H1 (cell line): ENCODE measurements around the gene GIMAP7. TPM values are rescaled to one million over a fixed set of nuclear protein-coding genes. Genes with fewer than 3 reads are reported as not detected.

Source experiments
- BRCA1 ChIP-seq: IDR thresholded peaks from 2 replicates; pipeline ENCODE4 v1.6.1; 2012; ENCODE audit warnings: low read depth, low read length, improper control_type of control experiment
- CBX5 ChIP-seq: fragments of 300-800, 300-1000 bp; sonication (generic); IDR thresholded peaks from 2 replicates; pipeline ENCODE4 v1.7.1; 2016; ENCODE audit warnings: antibody characterized with exemption, low read length, low read depth
- CEBPB ChIP-seq: IDR thresholded peaks from 2 replicates; pipeline ENCODE4 v1.6.1; 2012; ENCODE audit warnings: low read depth, low read length
- GTF2F1 ChIP-seq: IDR thresholded peaks from 2 replicates; pipeline ENCODE4 v1.6.1; 2012; ENCODE audit warnings: low read depth, low read length, improper control_type of control experiment, borderline replicate concordance
- NANOG ChIP-seq: IDR thresholded peaks from 2 replicates; pipeline ENCODE4 v1.6.1; 2011; ENCODE audit warnings: low read length, low read depth, mild to moderate bottlenecking, inconsistent platforms; ENCODE audit not compliant: insufficient read depth, poor library complexity, severe bottlenecking
- NRF1 ChIP-seq: IDR thresholded peaks from 2 replicates; pipeline ENCODE4 v1.6.1; 2011; ENCODE audit warnings: mild to moderate bottlenecking, low read depth, low read length, improper control_type of control experiment
- PHF8 ChIP-seq: fragments of 200-600 bp; sonication (generic); conservative IDR thresholded peaks from 2 replicates; pipeline ENCODE4 v1.7.1; 2012; ENCODE audit warnings: low read depth, mild to moderate bottlenecking, inconsistent platforms, low read length, moderate library complexity
- POU5F1 ChIP-seq: IDR thresholded peaks from 2 replicates; pipeline ENCODE4 v1.6.1; 2011; ENCODE audit warnings: low read depth, mild to moderate bottlenecking, low read length, moderate library complexity
- SP2 ChIP-seq: IDR thresholded peaks from 2 replicates; pipeline ENCODE4 v1.6.1; 2012; ENCODE audit warnings: mild to moderate bottlenecking, low read length, inconsistent platforms
- SUZ12 ChIP-seq: fragments of 200-600 bp; sonication (generic); IDR thresholded peaks from 2 replicates; pipeline ENCODE4 v1.6.1; 2012; ENCODE audit warnings: mild to moderate bottlenecking, inconsistent platforms, low read length, moderate library complexity, mixed read lengths
- USF2 ChIP-seq: IDR thresholded peaks from 2 replicates; pipeline ENCODE4 v1.6.1; 2011; ENCODE audit warnings: low read length, improper control_type of control experiment
- polyA plus RNA-seq, 7 experiments: library from polyadenylated mRNA; depleted of rRNA in 3 of 7; stranded (reverse) in 5 of 7; unstranded in 2 of 7; fragments of >200 nt in 5 of 7; fragments of 200-250 nt in 2 of 7; gene quantifications; 1 replicate in 5 of 7; 2 replicates in 1 of 7; 4 replicates in 1 of 7; pipeline versions ENCODE4 v1.2.1 to v1.2.3, GENCODE V29; 2011 to 2013; ENCODE audit warnings: missing spikeins in 2 of 7, mixed read lengths in 2 of 7
- total RNA-seq: library from RNA; stranded (reverse); fragmentation: NEBNext Ultra II Directional; extraction: Animal tissue kit (Norgen Biotek cat#: 25700); gene quantifications from 2 replicates; pipeline ENCODE4 v1.2.1, GENCODE V29; 2021

The GIMAP7 gene
- total and polyA plus RNA-seq, 2 of the 8 experiments (the other 6 are each of a cell fraction or from before 2014, with no cell fraction given): not detected

DNA sequence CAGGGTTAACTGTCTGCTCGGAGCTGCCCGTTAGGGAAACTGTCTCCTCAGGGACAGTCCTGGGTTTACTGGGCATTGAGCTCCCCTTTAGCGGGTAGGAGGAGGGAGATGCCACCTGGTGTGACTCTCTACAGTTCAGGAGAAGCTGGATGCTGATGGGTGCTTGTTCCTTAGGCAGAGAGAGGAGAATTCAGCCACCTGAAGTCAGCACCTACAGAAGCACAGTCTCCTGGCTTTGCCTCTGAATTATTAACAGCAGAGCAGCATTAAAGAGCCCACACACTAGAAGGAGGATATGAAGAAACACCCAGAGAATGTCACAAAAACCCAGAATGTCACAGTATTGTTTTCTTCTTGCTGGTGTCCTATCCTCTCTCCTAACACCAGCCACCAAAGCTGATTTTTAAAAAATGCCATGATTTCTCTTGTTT is 53.2 kb downstream of the GIMAP7 start (continued):
- no peak for TF ChIP-seq CBX5
- no peak for TF ChIP-seq NANOG
- no peak for TF ChIP-seq USF2
- TF ChIP-seq SUZ12: no peak
- TF ChIP-seq PHF8: no peak
- TF ChIP-seq NRF1: no peak
- TF ChIP-seq POU5F1: no peak
- no peak for TF ChIP-seq SP2
- TF ChIP-seq CEBPB: no peak
- no peak for TF ChIP-seq GTF2F1
- TF ChIP-seq BRCA1: no peak
